ENCODE results near the gene FBXL17. TPM values are rescaled to one million over a fixed set of nuclear protein-coding genes. Genes with fewer than 3 reads are reported as not detected.

The FBXL17 gene
- total RNA-seq, 2 experiments from 2014 or later = 3.1 to 6.6 TPM

- POLR2A ChIA-PET = no interaction called here
- DNase-seq (peak; percentile 7), ATAC-seq (no peak)
- intact Hi-C loops (cut with DNase I, micrococcal nuclease) = no loop called here
- Mint-ChIP-seq H3K4me3 (no peak overlapping the region), H3K27me3 (no peaks in the 10 kb centered on the region), H3K36me3 (ENCODE audit: low read depth) (no peaks in the 10 kb centered on the region), H3K4me1 (peaks cover 29% of the 10 kb centered on the region), H3K27ac (no peak overlapping the region), H3K9me3 (ENCODE audit: low read depth) (no peaks in the 10 kb centered on the region)
- CTCF ChIA-PET = no interaction called here
These were observed 463.9 kb downstream of the FBXL17 start for GRCh38 chr5:107917983-107918382.

DNA sequence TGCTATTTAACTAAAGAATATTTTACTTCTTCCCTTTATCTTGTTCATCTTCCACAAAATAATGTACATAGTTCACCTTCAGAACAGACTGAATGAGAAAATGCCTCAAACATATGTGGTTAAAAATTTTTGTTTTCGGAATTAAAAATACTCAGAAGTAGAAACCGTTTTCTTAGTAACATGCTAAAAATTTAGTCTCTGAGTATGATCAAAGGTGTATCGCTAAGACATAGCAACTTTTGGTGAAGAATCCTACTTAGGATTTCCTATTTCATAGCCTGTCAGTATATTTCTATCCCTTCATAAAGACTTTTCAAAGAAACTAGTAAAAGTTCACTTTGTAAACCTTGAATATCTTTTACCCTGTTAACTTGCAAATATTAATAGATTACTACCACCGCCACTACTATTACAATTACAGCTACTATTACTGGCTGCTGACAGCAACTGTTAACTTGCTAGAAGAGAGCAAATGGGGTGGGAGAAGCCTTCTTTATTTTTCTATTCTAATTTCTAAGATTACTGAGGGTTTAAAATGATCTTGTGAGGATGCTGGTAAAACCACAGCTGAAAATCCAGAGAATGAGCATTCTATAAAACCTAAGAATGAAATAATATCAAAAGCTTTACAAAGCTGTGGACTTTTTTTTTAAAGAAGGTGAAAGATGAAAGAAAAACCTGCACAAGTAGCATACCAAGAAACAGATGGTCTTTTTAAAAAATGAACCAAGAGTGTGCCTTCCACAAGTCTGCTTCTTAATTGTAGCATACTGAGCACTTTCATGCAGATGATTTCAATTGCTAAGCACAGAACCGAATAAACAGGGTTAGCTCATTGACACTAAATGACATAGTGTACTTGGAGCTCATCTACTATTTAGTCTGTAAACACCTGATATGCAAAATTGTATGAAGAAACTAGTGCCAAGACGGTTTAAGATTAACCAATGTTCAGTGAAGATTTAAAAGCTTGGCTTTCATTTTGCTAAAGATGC is 464.9 kb downstream of the FBXL17 start:
- Mint-ChIP-seq H3K27ac (no peak overlapping the region), H3K27me3 (no peaks in the 10 kb centered on the region), H3K9me3 (ENCODE audit: low read depth) (no peaks in the 10 kb centered on the region), H3K4me3 (no peak overlapping the region), H3K36me3 (ENCODE audit: low read depth) (no peaks in the 10 kb centered on the region), H3K4me1 (peaks cover 29% of the 10 kb centered on the region)
- DNase-seq (no peak), ATAC-seq (no peak)
- ChIA-PET CTCF (interaction anchor here (0.8 kb wide), 1 partner anchor 344 kb away, joined by 3 read pairs; no protein-coding TSS in a partner anchor), POLR2A (no interaction called here)
- intact Hi-C loops (cut with DNase I, micrococcal nuclease) = no loop called here

GRCh38 chr5:107915176-107915812 is 466.6 kb downstream of the FBXL17 start:
- ChIA-PET CTCF (interaction anchor here (0.8 to 1.1 kb wide), 2 partner anchors 8 to 13 kb away, joined by 3 read pairs; no protein-coding TSS in a partner anchor), POLR2A (no interaction called here)
- Mint-ChIP-seq H3K27ac (no peak overlapping the region), H3K27me3 (no peaks in the 10 kb centered on the region), H3K4me1 (peaks cover 28% of the 10 kb centered on the region), H3K36me3 (ENCODE audit: low read depth) (no peaks in the 10 kb centered on the region), H3K4me3 (no peak overlapping the region), H3K9me3 (ENCODE audit: low read depth) (no peaks in the 10 kb centered on the region)
- DNase-seq = no peak
- intact Hi-C loops (cut with DNase I, micrococcal nuclease) = no loop called here
- no peak for ATAC-seq

GRCh38 chr5:107913494-107913893 is 468.4 kb downstream of the FBXL17 start:
- POLR2A ChIA-PET = no interaction called here
- Mint-ChIP-seq H3K27ac (no peak overlapping the region), H3K27me3 (no peaks in the 10 kb centered on the region), H3K9me3 (ENCODE audit: low read depth) (no peaks in the 10 kb centered on the region), H3K36me3 (ENCODE audit: low read depth) (peaks cover 2% of the 10 kb centered on the region), H3K4me3 (no peak overlapping the region), H3K4me1 (peaks cover 16% of the 10 kb centered on the region)
- DNase-seq (no peak), ATAC-seq (no peak)
- intact Hi-C loops (cut with DNase I, micrococcal nuclease) = no loop called here
- CTCF ChIA-PET = interaction anchor here (0.9 to 1.0 kb wide), 2 partner anchors 26 to 41 kb away, joined by 3 to 4 read pairs; no protein-coding TSS in a partner anchor

DNA sequence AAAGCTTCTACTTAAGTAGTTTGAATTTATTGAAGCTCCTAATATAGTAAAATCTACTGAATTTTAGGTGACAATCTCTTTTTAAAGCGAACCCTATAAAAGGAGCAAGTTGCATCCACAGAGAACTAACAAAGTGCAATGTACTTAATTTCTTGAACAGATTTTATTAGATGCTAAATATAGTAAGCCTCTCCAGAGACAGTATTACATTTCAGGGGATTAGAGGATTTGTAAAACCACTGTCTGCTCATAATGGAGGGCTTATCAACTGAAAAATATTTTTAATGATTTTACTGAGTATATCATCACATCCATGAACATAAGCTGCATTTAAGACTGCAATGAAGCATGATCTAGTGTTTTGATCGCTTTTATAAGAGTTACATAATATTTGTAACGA is 481.2 kb downstream of the FBXL17 start:
- no peaks in the 10 kb centered on the region for H3K36me3 Mint-ChIP-seq (ENCODE audit: low read depth)
- ATAC-seq = no peak
- intact Hi-C loops (cut with DNase I, micrococcal nuclease) = no loop called here
- POLR2A ChIA-PET = no interaction called here
- H3K4me3 Mint-ChIP-seq = no peak overlapping the region
- no peaks in the 10 kb centered on the region for H3K4me1 Mint-ChIP-seq
- CTCF ChIA-PET = no interaction called here
- H3K27ac Mint-ChIP-seq = no peak overlapping the region
- DNase-seq = no peak
- H3K27me3 Mint-ChIP-seq = no peaks in the 10 kb centered on the region
- peaks cover 6% of the 10 kb centered on the region for H3K9me3 Mint-ChIP-seq (ENCODE audit: low read depth)

DNA sequence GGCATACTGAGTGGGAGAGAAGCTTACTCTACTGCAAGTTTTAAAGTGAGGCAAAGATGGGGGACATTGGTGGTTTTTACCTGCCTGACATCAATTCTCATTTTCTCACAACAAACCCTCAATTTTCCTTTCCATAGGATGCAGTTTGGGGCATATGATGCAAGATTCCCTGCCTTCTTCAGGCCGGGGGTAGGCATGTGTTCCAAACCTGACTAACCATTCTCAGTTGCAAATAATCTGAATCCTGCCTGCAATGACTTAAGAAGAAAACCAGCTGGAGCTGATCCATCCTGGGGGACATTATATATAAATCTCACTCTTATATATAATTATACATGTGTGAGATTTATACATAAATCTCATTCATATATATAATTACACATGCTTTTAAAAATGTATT is 487.5 kb downstream of the FBXL17 start:
- no peak overlapping the region for H3K4me3 Mint-ChIP-seq
- DNase-seq = no peak
- no peaks in the 10 kb centered on the region for H3K27me3 Mint-ChIP-seq
- no peak for ATAC-seq
- intact Hi-C loops (cut with DNase I, micrococcal nuclease) = no loop called here
- peaks cover 6% of the 10 kb centered on the region for H3K9me3 Mint-ChIP-seq (ENCODE audit: low read depth)
- H3K4me1 Mint-ChIP-seq = peaks cover 2% of the 10 kb centered on the region
- ChIA-PET CTCF (interaction anchor here (2.4 kb wide), 1 partner anchor 11 kb away, joined by 6 read pairs; no protein-coding TSS in a partner anchor), POLR2A (no interaction called here)
- no peaks in the 10 kb centered on the region for H3K36me3 Mint-ChIP-seq (ENCODE audit: low read depth)
- H3K27ac Mint-ChIP-seq = no peak overlapping the region

- Mint-ChIP-seq H3K4me3 (no peak overlapping the region), H3K36me3 (ENCODE audit: low read depth) (no peaks in the 10 kb centered on the region), H3K27ac (no peak overlapping the region), H3K4me1 (peaks cover 3% of the 10 kb centered on the region), H3K27me3 (no peaks in the 10 kb centered on the region), H3K9me3 (ENCODE audit: low read depth) (peaks cover 2% of the 10 kb centered on the region)
- POLR2A ChIA-PET = no interaction called here
- DNase-seq = no peak
- intact Hi-C loops (cut with DNase I, micrococcal nuclease) = no loop called here
- no peak for ATAC-seq
- CTCF ChIA-PET = interaction anchor here (0.6 to 2.4 kb wide), 2 partner anchors 10 to 117 kb away, joined by 3 to 6 read pairs; no protein-coding TSS in a partner anchor
These were observed 488.3 kb downstream of the FBXL17 start for GRCh38 chr5:107893642-107894041.

GRCh38 chr5:107889387-107889786 is 492.5 kb downstream of the FBXL17 start:
- CTCF ChIA-PET = interaction anchor here (0.8 kb wide), 1 partner anchor 1508 kb away, joined by 3 read pairs; no protein-coding TSS in a partner anchor
- peaks cover 24% of the 10 kb centered on the region for H3K4me1 Mint-ChIP-seq
- POLR2A ChIA-PET = no interaction called here
- H3K27me3 Mint-ChIP-seq = no peaks in the 10 kb centered on the region
- H3K27ac Mint-ChIP-seq = no peak overlapping the region
- intact Hi-C loops (cut with DNase I, micrococcal nuclease) = no loop called here
- DNase-seq = no peak
- no peak for ATAC-seq
- no peaks in the 10 kb centered on the region for H3K9me3 Mint-ChIP-seq (ENCODE audit: low read depth)
- no peaks in the 10 kb centered on the region for H3K36me3 Mint-ChIP-seq (ENCODE audit: low read depth)
- H3K4me3 Mint-ChIP-seq = no peak overlapping the region

DNA sequence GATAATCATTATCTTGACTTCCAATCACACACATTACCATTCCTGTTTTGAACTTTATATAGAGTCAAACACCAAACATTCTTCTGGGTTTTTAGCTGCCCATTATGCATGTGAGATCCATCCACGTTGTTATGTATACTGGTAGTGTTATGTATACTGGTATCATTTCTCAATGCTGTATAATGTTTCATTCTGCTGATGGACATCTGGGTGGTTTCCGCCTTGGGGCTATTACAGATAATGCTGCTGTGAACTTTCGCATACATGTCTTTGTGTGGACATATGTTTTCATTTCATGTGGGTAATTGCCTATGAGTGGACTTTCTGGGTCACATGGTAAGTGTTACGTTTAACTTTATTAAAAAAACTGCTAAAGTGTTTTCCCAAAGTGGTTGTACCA is 493.4 kb downstream of the FBXL17 start:
- no peak for ATAC-seq
- intact Hi-C loops (cut with DNase I, micrococcal nuclease) = no loop called here
- no peaks in the 10 kb centered on the region for H3K36me3 Mint-ChIP-seq (ENCODE audit: low read depth)
- H3K9me3 Mint-ChIP-seq (ENCODE audit: low read depth) = no peaks in the 10 kb centered on the region
- POLR2A ChIA-PET = no interaction called here
- H3K27me3 Mint-ChIP-seq = no peaks in the 10 kb centered on the region
- CTCF ChIA-PET = no interaction called here
- H3K4me3 Mint-ChIP-seq = no peak overlapping the region
- no peak overlapping the region for H3K27ac Mint-ChIP-seq
- DNase-seq = no peak
- peaks cover 24% of the 10 kb centered on the region for H3K4me1 Mint-ChIP-seq

- Mint-ChIP-seq H3K4me3 (peak overlapping the region; percentile 24), H3K27me3 (no peaks in the 10 kb centered on the region), H3K36me3 (ENCODE audit: low read depth) (no peaks in the 10 kb centered on the region), H3K4me1 (peaks cover 24% of the 10 kb centered on the region), H3K9me3 (ENCODE audit: low read depth) (no peaks in the 10 kb centered on the region), H3K27ac (no peak overlapping the region)
- ChIA-PET POLR2A (interaction anchor here (0.7 kb wide), 1 partner anchor 11 kb away, joined by 3 read pairs; no protein-coding TSS in a partner anchor), CTCF (interaction anchor here (0.6 kb wide), 2 partner anchors 26 to 755 kb away, joined by 3 read pairs; no protein-coding TSS in a partner anchor)
- no peak for DNase-seq
- intact Hi-C loops (cut with DNase I, micrococcal nuclease) = no loop called here
- no peak for ATAC-seq
These were observed 494.5 kb downstream of the FBXL17 start for GRCh38 chr5:107887166-107887943.

- Mint-ChIP-seq H3K9me3 (ENCODE audit: low read depth) (no peaks in the 10 kb centered on the region), H3K36me3 (ENCODE audit: low read depth) (no peaks in the 10 kb centered on the region), H3K27ac (no peak overlapping the region), H3K4me1 (peaks cover 24% of the 10 kb centered on the region), H3K4me3 (no peak overlapping the region), H3K27me3 (no peaks in the 10 kb centered on the region)
- ChIA-PET POLR2A (no interaction called here), CTCF (no interaction called here)
- ATAC-seq = no peak
- intact Hi-C loops (cut with DNase I, micrococcal nuclease) = no loop called here
- DNase-seq = no peak
These were observed 496.3 kb downstream of the FBXL17 start for GRCh38 chr5:107885601-107886000.
